PC-3 (cell line): ENCODE data around the gene NR1D1.

ENCODE experiments used
- CTCF ChIP-seq: fragments of 300-600 bp; sonication (generic); conservative IDR thresholded peaks from 2 replicates; pipeline ENCODE4 v1.5.1; 2017; ENCODE audit warnings: antibody characterized with exemption, low read depth, mild to moderate bottlenecking, low read length
- EZH2 ChIP-seq: fragments of 300-600 bp; sonication (generic); IDR thresholded peaks from one replicate; pipeline ENCODE4 v1.6.1; 2017; ENCODE audit warnings: antibody characterized with exemption, mild to moderate bottlenecking, low read length; ENCODE audit not compliant: unreplicated experiment

DNA sequence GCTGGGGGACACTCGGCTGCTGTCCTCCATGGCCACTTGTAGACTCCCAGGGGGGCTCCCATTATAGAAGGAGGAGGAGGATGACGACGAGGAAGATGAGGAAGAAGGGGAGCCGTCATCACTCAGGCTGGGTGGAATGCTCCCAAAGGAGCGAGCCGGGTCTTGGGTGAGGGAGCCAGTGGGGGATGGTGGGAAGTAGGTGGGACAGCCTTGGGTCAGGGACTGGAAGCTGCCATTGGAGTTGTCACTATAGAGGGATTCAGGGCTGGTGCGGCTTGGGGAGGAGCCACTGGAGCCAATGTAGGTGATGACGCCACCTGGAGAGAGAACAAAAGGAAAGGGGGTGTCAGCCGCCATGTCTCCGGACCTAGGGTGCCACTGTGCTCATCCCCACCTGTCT lies 3.3 kb downstream of the NR1D1 start:
- no peak for TF ChIP-seq CTCF
- TF ChIP-seq EZH2, result no peak
